Measurements from ENCODE around the gene CPNE6. TPM values are rescaled to one million over a fixed set of nuclear protein-coding genes. Genes with fewer than 3 reads are reported as not detected.

The CPNE6 gene
- total and polyA plus RNA-seq, 2 of the 8 experiments (the other 6 are each of a cell fraction or from before 2014, with no cell fraction given) = 0.05 TPM; not detected in 1

DNA sequence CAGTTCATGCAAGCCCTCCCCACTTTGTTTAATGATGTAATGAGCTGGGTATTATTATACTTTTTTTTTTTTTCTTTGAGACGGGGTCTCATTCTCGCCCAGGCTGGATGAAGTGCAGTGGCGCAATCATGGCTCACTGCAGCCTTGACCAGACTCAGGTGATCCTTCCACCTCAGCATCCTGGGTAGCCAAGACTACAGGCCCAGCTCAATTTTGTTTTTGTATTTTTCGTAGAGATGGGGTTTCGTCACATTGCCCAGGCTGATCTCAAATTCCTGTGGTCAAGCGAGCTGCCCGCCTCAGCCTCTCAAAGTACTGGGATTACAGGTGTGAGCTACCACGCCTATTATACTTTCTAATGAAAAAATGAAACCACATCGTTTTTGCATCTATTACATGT is 38.7 kb downstream of the CPNE6 start:
- Histone ChIP-seq H2BK120ac (replicated peaks; ENCODE audit: low read depth, low read length) (no peak overlapping the region), H3K4me1 (replicated peaks in 1 of 4; ENCODE audit: control insufficient read depth in 3 of 4, insufficient read depth in 4 of 4, low read length in 3 of 4) (no peaks in the 10 kb centered on the region), H3K79me2 (ENCODE audit: control insufficient read depth in 1 of 2, insufficient read depth in 2 of 2, low read length in 2 of 2) (no peaks in the 10 kb centered on the region), H4K8ac (ENCODE audit: extremely low read depth, insufficient read depth, low read length) (no peak overlapping the region), H2AFZ (ENCODE audit: low read length) (no peak overlapping the region), H4K20me1 (replicated peaks in 1 of 2; ENCODE audit: control insufficient read depth in 1 of 2, insufficient read depth in 2 of 2, low read length in 2 of 2) (no peaks in the 10 kb centered on the region), H3K4me2 (ENCODE audit: insufficient read depth in 1 of 2, low read depth in 2 of 2, low read length in 2 of 2) (no peak overlapping the region), H3K9ac (replicated peaks in 1 of 4; ENCODE audit: extremely low read depth in 1 of 4, low read depth in 3 of 4, low read length in 3 of 4) (no peak overlapping the region), H3K4me3 (ENCODE audit: extremely low read depth in 1 of 4, insufficient read depth in 2 of 4, low read depth in 3 of 4, low read length in 4 of 4) (no peak overlapping the region), H3K18ac (ENCODE audit: extremely low read depth, low read length) (no peak overlapping the region), H2BK15ac (ENCODE audit: low read length) (no peak overlapping the region), H3K14ac (ENCODE audit: insufficient read length) (no peak overlapping the region), H3K23me2 (ENCODE audit: low read depth, low read length) (peaks cover 4% of the 10 kb centered on the region), H3K4ac (replicated peaks; ENCODE audit: insufficient read length, low read depth, low read length) (no peak overlapping the region), H4K91ac (replicated peaks; ENCODE audit: insufficient read length, low read length) (no peak overlapping the region), H3K56ac (replicated peaks; ENCODE audit: insufficient read length, low read depth, low read length) (no peak overlapping the region), H2AK5ac (ENCODE audit: low read depth, low read length) (0 out of 2 replicates have a peak overlapping the region, but pooled peaks have one; percentile 32), H2BK5ac (ENCODE audit: low read depth, low read length) (no peak overlapping the region), H3K9me3 (ENCODE audit: insufficient read depth in 2 of 2, low read depth in 1 of 2, low read length in 1 of 2) (peaks cover 0 to under 1% of the 10 kb centered on the region in 2 experiments; a peak in 1 of 4 replicates), H4K5ac (ENCODE audit: insufficient read length, low read depth, low read length) (no peak overlapping the region), H3K27me3 (replicated peaks in 1 of 4; ENCODE audit: control insufficient read depth in 3 of 4, extremely low read depth in 1 of 4, insufficient read depth in 3 of 4, low read length in 3 of 4) (no peaks in the 10 kb centered on the region), H3K27ac (ENCODE audit: low read depth, low read length) (no peak overlapping the region), H2BK20ac (ENCODE audit: low read length) (no peak overlapping the region), H3K23ac (ENCODE audit: insufficient read length) (no peak overlapping the region), H3K79me1 (ENCODE audit: low read depth, low read length) (no peaks in the 10 kb centered on the region), H3K36me3 (ENCODE audit: control insufficient read depth in 2 of 4, insufficient read depth in 4 of 4, low read length in 3 of 4) (no peaks in the 10 kb centered on the region), H2BK12ac (ENCODE audit: low read depth, low read length) (no peak overlapping the region)
- ChIA-PET POLR2A (ENCODE audit: partially characterized antibody) (interaction anchor here (0.7 to 23.9 kb wide), 9 partner anchors 8 to 121 kb away, joined by 3 to 626 read pairs (median 4); partner anchors contain the start of genes CPNE6, DHRS4L2, PCK2 and PSME1), CTCF (ENCODE audit: partially characterized antibody) (interaction anchor here (0.6 to 12.2 kb wide), 24 partner anchors 8 to 1038 kb away, joined by 3 to 160 read pairs (median 4); partner anchors contain the start of genes CARMIL3, CIDEB, IRF9 and MDP1)
- 93% methylated on average over 9 of the region's 9 CpGs; no CpG with 5 or more reads in 1 of the 2 experiments for WGBS, 2 experiments (ENCODE audit: extremely low coverage in 1 of 2, insufficient coverage in 1 of 2, insufficient read length in 1 of 2, insufficient replicate concordance in 2 of 2, low coverage in 1 of 2, low lambda C conversion rate in 2 of 2, missing lambda C conversion rate in 1 of 2)
- DNase-seq (ENCODE audit: low read depth in 1 of 2, low spot score in 2 of 2) = no peak
- FAIRE-seq = no peak
- TF ChIP-seq GTF2F1 (IDR thresholded peaks at IDR 0.05; ENCODE audit: borderline replicate concordance, low read depth, low read length) (no peak), TAF1 (IDR thresholded peaks at IDR 0.05; ENCODE audit: low read depth, low read length) (no peak), TCF12 (IDR thresholded peaks at IDR 0.05; ENCODE audit: low read depth, low read length) (no peak), EGR1 (IDR thresholded peaks at IDR 0.05; ENCODE audit: borderline replicate concordance, low read depth, low read length) (no peak), TEAD4 (IDR thresholded peaks at IDR 0.05; ENCODE audit: low read depth, low read length) (no peak)

Data from H1 (cell line).